ENCODE measurements around the gene PSMA5.

DNA sequence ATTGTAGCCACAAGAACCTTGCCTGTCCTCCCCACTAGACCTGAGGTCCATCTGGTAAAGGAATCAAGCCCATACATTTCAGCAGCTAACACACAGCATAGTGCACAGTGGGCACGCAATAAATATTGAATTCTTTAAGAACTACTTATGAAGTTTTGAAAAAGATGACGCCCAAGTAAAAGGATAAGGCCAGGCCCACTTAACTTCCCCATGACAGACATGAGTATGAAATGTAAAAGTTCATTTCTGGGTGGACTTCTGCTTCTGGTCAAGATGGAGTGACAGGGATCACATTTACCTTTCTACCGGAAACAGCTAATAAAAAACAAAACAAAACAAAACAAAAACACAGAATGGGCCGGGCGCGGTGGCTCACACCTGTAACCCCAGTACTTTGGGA is 54.0 kb downstream of the PSMA5 start:
- TF ChIP-seq GATA2 (IDR thresholded peaks at IDR 0.05; ENCODE audit: low read depth, low read length) (no peak), GATA3 (IDR thresholded peaks at IDR 0.05; ENCODE audit: low read depth, low read length) (no peak)

Measured in SH-SY5Y (cell line).